Measurements from ENCODE around the gene KRT9. TPM values are rescaled to one million over a fixed set of nuclear protein-coding genes. Genes with fewer than 3 reads are reported as not detected.
"Not testable (repeated sequence)": the region's sequence is repeated elsewhere in the genome, so short reads cannot be mapped to it uniquely, and the experiment has no call there.

The KRT9 gene
- total RNA-seq, 3 donors from 2014 or later: not detected

- intact Hi-C loops (cut with DNase I, micrococcal nuclease): no loop called here
Measured at GRCh38 chr17:41592601-41593305, 20.9 kb upstream of the KRT9 start.

DNA sequence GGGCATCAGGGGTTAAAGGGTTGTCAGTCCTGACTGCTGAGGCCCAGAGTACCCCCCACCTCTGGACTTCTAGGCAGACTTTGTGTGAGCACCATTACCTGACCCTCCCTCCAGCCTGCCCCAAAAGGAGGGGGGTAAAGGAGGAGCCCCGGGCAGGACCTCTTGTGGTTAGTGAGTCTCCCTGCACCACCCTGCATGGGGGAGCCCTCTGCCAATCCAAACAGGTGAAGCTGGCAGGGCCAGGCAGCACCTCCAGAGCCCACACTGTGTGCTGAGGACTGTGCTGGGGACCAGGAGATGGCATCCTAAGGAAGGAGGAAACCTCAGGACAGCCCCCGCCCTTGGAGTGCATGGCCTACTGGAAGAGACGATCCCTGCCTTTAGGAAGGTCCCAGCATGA lies 17.4 kb upstream of the KRT9 start:
- no peaks in the 10 kb centered on the region for H3K4me1 ChIP-seq (ENCODE audit: low read depth)
- TF ChIP-seq, protein P1, sequence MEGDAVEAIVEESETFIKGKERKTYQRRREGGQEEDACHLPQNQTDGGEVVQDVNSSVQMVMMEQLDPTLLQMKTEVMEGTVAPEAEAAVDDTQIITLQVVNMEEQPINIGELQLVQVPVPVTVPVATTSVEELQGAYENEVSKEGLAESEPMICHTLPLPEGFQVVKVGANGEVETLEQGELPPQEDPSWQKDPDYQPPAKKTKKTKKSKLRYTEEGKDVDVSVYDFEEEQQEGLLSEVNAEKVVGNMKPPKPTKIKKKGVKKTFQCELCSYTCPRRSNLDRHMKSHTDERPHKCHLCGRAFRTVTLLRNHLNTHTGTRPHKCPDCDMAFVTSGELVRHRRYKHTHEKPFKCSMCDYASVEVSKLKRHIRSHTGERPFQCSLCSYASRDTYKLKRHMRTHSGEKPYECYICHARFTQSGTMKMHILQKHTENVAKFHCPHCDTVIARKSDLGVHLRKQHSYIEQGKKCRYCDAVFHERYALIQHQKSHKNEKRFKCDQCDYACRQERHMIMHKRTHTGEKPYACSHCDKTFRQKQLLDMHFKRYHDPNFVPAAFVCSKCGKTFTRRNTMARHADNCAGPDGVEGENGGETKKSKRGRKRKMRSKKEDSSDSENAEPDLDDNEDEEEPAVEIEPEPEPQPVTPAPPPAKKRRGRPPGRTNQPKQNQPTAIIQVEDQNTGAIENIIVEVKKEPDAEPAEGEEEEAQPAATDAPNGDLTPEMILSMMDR (IDR thresholded peaks at IDR 0.05): no peak
- no peaks in the 10 kb centered on the region for H3K36me3 ChIP-seq (ENCODE audit: low read depth)
- H3K9me3 ChIP-seq: no peaks in the 10 kb centered on the region
- no peak for DNase-seq
- ATAC-seq: no peak
- intact Hi-C loops (cut with DNase I, micrococcal nuclease): no loop called here
- H3K4me3 ChIP-seq: no peak overlapping the region

More at GRCh38 chr17:41592601-41593305, 20.9 kb upstream of the KRT9 start:
- Histone ChIP-seq H3K36me3 (ENCODE audit: low read depth) (no peaks in the 10 kb centered on the region), H3K4me1 (ENCODE audit: low read depth) (no peaks in the 10 kb centered on the region), H3K9me3 (no peaks in the 10 kb centered on the region), H3K4me3 (no peak overlapping the region)
- ATAC-seq (no peak), DNase-seq (no peak)
- TF ChIP-seq, protein P1 (IDR thresholded peaks at IDR 0.05): no peak

- Histone ChIP-seq H3K9me3 (no peaks in the 10 kb centered on the region), H3K4me3 (no peak overlapping the region), H3K4me1 (ENCODE audit: low read depth) (no peaks in the 10 kb centered on the region), H3K36me3 (ENCODE audit: low read depth) (no peaks in the 10 kb centered on the region)
- TF ChIP-seq, protein P1 (IDR thresholded peaks at IDR 0.05): no peak
- intact Hi-C loops (cut with DNase I, micrococcal nuclease): no loop called here
- DNase-seq (no peak), ATAC-seq (no peak)
Measured at GRCh38 chr17:41588126-41588810, 16.4 kb upstream of the KRT9 start.

DNA sequence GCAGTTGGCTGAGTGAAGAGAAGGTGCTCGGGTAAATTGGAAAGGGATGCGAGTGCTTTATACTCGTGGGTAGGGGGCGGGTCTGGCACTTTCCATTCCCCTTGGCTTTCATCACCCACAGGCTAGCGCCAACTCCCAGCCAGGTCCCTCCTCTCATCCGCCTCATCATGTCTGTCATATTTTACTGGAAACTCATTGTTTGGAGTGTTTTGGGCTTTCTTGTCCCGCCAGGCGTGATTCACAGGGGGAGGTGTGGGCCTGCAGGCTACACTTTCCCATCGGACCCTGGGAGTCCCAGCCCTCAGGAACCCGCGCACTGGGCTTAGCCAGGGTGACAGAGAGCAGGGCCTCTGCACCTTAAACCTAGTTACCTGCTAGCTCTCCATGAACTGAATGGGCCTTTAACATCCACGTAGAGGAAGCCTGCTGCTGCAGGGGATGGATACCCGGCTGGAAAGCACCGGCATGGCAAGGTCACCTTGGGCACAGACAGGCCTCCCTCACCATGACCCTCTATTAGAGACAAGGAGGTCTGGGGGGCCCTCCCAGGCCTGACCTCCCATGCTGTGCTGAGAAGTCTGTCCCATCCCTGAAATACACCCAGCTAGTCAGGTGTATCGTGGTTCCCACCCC lies 15.1 kb upstream of the KRT9 start, which contains the start of gene KRT14:
Gene KRT14, minus strand, starts transcription at position 33 of the 633 bp plus-strand sequence. CDS start 61 bp downstream, outside the sequence.
- no peaks in the 10 kb centered on the region for H3K36me3 ChIP-seq (ENCODE audit: low read depth)
- no peaks in the 10 kb centered on the region for H3K9me3 ChIP-seq
- TF ChIP-seq, protein P1 (IDR thresholded peaks at IDR 0.05): no peak
- intact Hi-C loops (cut with DNase I, micrococcal nuclease): no loop called here
- H3K4me1 ChIP-seq (ENCODE audit: low read depth): no peaks in the 10 kb centered on the region
- ATAC-seq (no peak), DNase-seq (no peak)
- no peak within 1 kb of the TSS for H3K4me3 ChIP-seq

DNA sequence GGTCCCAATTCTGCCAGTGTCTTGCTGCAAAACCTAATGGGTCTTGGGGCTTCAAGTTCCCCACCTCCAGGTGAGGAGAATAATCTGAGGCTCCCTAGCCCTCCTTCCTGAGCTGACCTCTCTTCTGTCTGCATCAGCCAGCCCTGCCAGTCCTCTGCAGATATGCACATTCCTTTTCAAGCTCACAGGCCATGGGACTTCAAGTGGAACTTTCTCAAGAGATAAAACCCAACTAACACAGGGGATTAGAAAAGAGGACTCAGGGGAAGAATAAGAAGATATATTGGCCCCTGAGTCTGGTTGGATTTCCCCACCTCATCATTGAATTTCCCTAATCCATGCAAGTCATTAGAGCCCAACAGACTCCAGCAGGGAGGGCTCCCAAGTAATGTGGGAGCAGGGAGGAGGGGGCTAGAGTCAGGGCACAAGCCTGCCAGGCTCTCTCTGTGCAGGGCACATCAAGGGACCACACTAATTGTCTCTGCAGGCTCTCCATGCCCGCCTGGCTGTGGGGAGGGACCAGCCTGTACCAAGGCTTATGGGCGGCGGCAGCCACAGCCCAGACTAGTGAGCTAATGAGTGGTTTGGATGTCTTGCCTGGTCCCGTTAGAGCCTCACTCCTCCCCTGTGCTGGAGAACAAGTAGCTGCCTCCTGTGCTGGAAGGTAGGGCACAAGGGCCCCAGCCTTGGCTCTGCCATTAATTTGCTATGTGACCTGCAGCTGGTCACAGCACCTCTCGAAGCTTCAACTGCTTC lies 13.6 kb upstream of the KRT9 start:
- DNase-seq: no peak
- Histone ChIP-seq H3K9me3 (no peaks in the 10 kb centered on the region), H3K4me3 (no peak overlapping the region), H3K36me3 (ENCODE audit: low read depth) (no peaks in the 10 kb centered on the region), H3K4me1 (ENCODE audit: low read depth) (no peaks in the 10 kb centered on the region)
- intact Hi-C loops (cut with DNase I, micrococcal nuclease): no loop called here
- TF ChIP-seq, protein P1 (IDR thresholded peaks at IDR 0.05): no peak
- ATAC-seq: no peak

DNA sequence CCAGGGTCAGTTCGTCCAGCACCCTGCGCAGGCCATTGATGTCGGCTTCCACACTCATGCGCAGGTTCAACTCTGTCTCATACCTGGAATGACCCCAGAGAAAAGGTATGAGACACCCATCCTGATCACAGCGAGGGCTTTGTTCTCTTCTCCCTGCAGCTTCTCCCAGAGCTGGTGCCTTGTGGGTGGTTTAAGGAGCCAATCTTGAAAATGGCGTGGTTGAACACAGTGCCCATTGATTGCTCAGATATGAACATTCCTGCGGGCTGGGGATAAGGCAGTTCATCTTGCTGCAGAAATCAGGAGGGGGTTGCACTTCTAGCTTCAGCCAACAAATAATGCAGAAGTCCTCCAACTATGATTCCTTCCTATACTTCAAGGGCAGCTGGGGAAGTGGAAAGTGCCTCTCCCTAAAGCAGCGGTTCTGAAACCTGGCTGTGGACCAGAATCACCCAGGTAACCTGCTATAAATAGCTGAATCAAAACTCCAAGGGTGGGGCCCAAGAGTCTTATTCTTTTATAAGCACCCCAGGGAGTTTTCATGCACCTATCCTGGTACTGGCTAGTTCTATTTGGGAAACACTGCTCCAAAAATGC lies 12.6 kb upstream of the KRT9 start:
- ATAC-seq; H3K36me3 ChIP-seq (ENCODE audit: low read depth); H3K9me3 ChIP-seq; DNase-seq; H3K4me3 ChIP-seq; intact Hi-C loops (cut with DNase I, micrococcal nuclease); H3K4me1 ChIP-seq (ENCODE audit: low read depth): not testable (repeated sequence)
